ENCODE results near the gene PEX5L.

DNA sequence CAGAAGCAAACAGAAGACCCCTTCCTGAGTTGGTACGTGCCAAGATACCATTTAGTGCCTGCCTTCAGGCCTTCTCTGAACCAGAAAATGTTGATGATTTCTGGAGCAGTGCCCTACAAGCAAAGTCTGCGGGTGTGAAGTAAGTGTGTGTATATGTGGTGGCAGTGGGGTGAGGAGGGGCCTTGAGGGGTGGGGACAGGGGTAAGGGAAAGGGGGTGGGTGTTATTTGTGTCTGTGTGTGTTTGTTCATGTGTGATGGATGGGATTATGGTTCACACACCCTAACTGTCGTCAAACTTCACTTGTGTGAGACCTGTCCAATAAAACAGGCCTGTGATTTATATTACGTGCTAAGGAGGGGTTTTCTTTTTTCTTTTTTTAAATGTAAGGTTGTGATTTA is 291.7 kb downstream of the PEX5L start:
- TF ChIP-seq, protein P1, sequence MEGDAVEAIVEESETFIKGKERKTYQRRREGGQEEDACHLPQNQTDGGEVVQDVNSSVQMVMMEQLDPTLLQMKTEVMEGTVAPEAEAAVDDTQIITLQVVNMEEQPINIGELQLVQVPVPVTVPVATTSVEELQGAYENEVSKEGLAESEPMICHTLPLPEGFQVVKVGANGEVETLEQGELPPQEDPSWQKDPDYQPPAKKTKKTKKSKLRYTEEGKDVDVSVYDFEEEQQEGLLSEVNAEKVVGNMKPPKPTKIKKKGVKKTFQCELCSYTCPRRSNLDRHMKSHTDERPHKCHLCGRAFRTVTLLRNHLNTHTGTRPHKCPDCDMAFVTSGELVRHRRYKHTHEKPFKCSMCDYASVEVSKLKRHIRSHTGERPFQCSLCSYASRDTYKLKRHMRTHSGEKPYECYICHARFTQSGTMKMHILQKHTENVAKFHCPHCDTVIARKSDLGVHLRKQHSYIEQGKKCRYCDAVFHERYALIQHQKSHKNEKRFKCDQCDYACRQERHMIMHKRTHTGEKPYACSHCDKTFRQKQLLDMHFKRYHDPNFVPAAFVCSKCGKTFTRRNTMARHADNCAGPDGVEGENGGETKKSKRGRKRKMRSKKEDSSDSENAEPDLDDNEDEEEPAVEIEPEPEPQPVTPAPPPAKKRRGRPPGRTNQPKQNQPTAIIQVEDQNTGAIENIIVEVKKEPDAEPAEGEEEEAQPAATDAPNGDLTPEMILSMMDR (IDR thresholded peaks at IDR 0.05): no peak
- TF ChIP-seq POLR2AphosphoS5 (IDR thresholded peaks at IDR 0.05; ENCODE audit: low read depth, low read length): no peak
- TF ChIP-seq, protein P2, sequence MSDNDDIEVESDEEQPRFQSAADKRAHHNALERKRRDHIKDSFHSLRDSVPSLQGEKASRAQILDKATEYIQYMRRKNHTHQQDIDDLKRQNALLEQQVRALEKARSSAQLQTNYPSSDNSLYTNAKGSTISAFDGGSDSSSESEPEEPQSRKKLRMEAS (IDR thresholded peaks at IDR 0.05; ENCODE audit: low read depth): no peak
- TF ChIP-seq YY1 (IDR thresholded peaks at IDR 0.05; ENCODE audit: low read depth): no peak
- TF ChIP-seq, protein P3, sequence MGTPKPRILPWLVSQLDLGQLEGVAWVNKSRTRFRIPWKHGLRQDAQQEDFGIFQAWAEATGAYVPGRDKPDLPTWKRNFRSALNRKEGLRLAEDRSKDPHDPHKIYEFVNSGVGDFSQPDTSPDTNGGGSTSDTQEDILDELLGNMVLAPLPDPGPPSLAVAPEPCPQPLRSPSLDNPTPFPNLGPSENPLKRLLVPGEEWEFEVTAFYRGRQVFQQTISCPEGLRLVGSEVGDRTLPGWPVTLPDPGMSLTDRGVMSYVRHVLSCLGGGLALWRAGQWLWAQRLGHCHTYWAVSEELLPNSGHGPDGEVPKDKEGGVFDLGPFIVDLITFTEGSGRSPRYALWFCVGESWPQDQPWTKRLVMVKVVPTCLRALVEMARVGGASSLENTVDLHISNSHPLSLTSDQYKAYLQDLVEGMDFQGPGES (IDR thresholded peaks at IDR 0.05; ENCODE audit: low read depth, low read length): no peak
- TF ChIP-seq, protein P4, sequence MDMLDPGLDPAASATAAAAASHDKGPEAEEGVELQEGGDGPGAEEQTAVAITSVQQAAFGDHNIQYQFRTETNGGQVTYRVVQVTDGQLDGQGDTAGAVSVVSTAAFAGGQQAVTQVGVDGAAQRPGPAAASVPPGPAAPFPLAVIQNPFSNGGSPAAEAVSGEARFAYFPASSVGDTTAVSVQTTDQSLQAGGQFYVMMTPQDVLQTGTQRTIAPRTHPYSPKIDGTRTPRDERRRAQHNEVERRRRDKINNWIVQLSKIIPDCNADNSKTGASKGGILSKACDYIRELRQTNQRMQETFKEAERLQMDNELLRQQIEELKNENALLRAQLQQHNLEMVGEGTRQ (IDR thresholded peaks at IDR 0.05; ENCODE audit: borderline replicate concordance, low read depth, low read length): no peak
- no peak for TF ChIP-seq EZH2phosphoT487 (IDR thresholded peaks at IDR 0.05; ENCODE audit: borderline replicate concordance, low read depth)
- TF ChIP-seq MXI1 (IDR thresholded peaks at IDR 0.05; ENCODE audit: low read depth, low read length): no peak
- TF ChIP-seq, protein P5, sequence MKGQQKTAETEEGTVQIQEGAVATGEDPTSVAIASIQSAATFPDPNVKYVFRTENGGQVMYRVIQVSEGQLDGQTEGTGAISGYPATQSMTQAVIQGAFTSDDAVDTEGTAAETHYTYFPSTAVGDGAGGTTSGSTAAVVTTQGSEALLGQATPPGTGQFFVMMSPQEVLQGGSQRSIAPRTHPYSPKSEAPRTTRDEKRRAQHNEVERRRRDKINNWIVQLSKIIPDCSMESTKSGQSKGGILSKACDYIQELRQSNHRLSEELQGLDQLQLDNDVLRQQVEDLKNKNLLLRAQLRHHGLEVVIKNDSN (IDR thresholded peaks at IDR 0.05; ENCODE audit: borderline replicate concordance, low read depth): no peak
- TF ChIP-seq TCF12 (IDR thresholded peaks at IDR 0.05): no peak
- no peak for TF ChIP-seq GABPA (IDR thresholded peaks at IDR 0.05; ENCODE audit: low read depth)
- TF ChIP-seq, protein P6, sequence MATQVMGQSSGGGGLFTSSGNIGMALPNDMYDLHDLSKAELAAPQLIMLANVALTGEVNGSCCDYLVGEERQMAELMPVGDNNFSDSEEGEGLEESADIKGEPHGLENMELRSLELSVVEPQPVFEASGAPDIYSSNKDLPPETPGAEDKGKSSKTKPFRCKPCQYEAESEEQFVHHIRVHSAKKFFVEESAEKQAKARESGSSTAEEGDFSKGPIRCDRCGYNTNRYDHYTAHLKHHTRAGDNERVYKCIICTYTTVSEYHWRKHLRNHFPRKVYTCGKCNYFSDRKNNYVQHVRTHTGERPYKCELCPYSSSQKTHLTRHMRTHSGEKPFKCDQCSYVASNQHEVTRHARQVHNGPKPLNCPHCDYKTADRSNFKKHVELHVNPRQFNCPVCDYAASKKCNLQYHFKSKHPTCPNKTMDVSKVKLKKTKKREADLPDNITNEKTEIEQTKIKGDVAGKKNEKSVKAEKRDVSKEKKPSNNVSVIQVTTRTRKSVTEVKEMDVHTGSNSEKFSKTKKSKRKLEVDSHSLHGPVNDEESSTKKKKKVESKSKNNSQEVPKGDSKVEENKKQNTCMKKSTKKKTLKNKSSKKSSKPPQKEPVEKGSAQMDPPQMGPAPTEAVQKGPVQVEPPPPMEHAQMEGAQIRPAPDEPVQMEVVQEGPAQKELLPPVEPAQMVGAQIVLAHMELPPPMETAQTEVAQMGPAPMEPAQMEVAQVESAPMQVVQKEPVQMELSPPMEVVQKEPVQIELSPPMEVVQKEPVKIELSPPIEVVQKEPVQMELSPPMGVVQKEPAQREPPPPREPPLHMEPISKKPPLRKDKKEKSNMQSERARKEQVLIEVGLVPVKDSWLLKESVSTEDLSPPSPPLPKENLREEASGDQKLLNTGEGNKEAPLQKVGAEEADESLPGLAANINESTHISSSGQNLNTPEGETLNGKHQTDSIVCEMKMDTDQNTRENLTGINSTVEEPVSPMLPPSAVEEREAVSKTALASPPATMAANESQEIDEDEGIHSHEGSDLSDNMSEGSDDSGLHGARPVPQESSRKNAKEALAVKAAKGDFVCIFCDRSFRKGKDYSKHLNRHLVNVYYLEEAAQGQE (IDR thresholded peaks at IDR 0.05; ENCODE audit: low read depth, low read length): no peak
- TF ChIP-seq NRF1 (IDR thresholded peaks at IDR 0.05; ENCODE audit: low read depth, low read length): no peak

Measured in SK-N-SH (cell line).